Measurements from ENCODE around the gene MMS19.
A peak's percentile ranks its signal among the peaks of the same experiment; 100 is the strongest.

Gene MMS19

GRCh38 chr10:97416565-97416964 lies 81.7 kb downstream of the MMS19 start:
- POLR2A ChIA-PET (ENCODE audit: low non-redundant PET): no interaction called here
- H3K27ac ChIP-seq: no peak overlapping the region
- CTCF ChIA-PET: no interaction called here
- TF ChIP-seq CTCF (conservative IDR thresholded peaks at IDR 0.05; ENCODE audit: low read depth): no peak
- no peak for DNase-seq (ENCODE audit: low spot score)

GRCh38 chr10:97412891-97413304 lies 85.3 kb downstream of the MMS19 start:
- H3K27ac ChIP-seq: peak overlapping the region; percentile 86
- TF ChIP-seq CTCF (conservative IDR thresholded peaks at IDR 0.05; ENCODE audit: low read depth): no peak
- CTCF ChIA-PET: interaction anchor here (1.0 to 1.3 kb wide), 2 partner anchors 14 to 26 kb away, joined by 3 to 4 read pairs; no protein-coding TSS in a partner anchor
- POLR2A ChIA-PET (ENCODE audit: low non-redundant PET): interaction anchor here (0.8 kb wide), 1 partner anchor 11 kb away, joined by 3 read pairs; no protein-coding TSS in a partner anchor
- DNase-seq (ENCODE audit: low spot score): peak; percentile 94

- TF ChIP-seq CTCF (conservative IDR thresholded peaks at IDR 0.05; ENCODE audit: low read depth): no peak
- DNase-seq (ENCODE audit: low spot score): no peak
- H3K27ac ChIP-seq: no peak overlapping the region
- POLR2A ChIA-PET (ENCODE audit: low non-redundant PET): no interaction called here
- CTCF ChIA-PET: interaction anchor here (0.6 to 0.8 kb wide), 2 partner anchors 34 to 117 kb away, joined by 3 read pairs; no protein-coding TSS in a partner anchor
These were observed 86.8 kb downstream of the MMS19 start for GRCh38 chr10:97411406-97411805.

GRCh38 chr10:97408496-97408992 lies 89.7 kb downstream of the MMS19 start:
- peak overlapping the region; percentile 25 for H3K27ac ChIP-seq
- ChIA-PET CTCF (interaction anchor here (0.6 to 1.2 kb wide), 5 partner anchors 17 to 281 kb away, joined by 3 to 5 read pairs (median 3); no protein-coding TSS in a partner anchor), POLR2A (ENCODE audit: low non-redundant PET) (no interaction called here)
- no peak for TF ChIP-seq CTCF (conservative IDR thresholded peaks at IDR 0.05; ENCODE audit: low read depth)
- peak; percentile 55 for DNase-seq (ENCODE audit: low spot score)
